HG02571 (cell line): Measurements from ENCODE around the gene CD96.
"Not testable (repeated sequence)": the region's sequence is repeated elsewhere in the genome, so short reads cannot be mapped to it uniquely, and the experiment has no call there.

Experiments used
- ATAC-seq: cut with Tn5 transposase; IDR thresholded peaks from one replicate; pipeline ENCODE4 v1.9.1; 2021; ENCODE audit warnings: mild to moderate bottlenecking, moderate library complexity; ENCODE audit not compliant: unreplicated experiment

Gene CD96, protein sequence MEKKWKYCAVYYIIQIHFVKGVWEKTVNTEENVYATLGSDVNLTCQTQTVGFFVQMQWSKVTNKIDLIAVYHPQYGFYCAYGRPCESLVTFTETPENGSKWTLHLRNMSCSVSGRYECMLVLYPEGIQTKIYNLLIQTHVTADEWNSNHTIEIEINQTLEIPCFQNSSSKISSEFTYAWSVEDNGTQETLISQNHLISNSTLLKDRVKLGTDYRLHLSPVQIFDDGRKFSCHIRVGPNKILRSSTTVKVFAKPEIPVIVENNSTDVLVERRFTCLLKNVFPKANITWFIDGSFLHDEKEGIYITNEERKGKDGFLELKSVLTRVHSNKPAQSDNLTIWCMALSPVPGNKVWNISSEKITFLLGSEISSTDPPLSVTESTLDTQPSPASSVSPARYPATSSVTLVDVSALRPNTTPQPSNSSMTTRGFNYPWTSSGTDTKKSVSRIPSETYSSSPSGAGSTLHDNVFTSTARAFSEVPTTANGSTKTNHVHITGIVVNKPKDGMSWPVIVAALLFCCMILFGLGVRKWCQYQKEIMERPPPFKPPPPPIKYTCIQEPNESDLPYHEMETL

GRCh38 chr3:111541911-111542483, at the start of gene CD96:
Gene CD96 (plus strand): TSS chr3:111542197. CDS start chr3:111542249, 52 bp downstream.
- ATAC-seq, result peak; percentile 34

- no peak for ATAC-seq
These were observed 48.7 kb upstream of the CD96 start for GRCh38 chr3:111493276-111493675.

DNA sequence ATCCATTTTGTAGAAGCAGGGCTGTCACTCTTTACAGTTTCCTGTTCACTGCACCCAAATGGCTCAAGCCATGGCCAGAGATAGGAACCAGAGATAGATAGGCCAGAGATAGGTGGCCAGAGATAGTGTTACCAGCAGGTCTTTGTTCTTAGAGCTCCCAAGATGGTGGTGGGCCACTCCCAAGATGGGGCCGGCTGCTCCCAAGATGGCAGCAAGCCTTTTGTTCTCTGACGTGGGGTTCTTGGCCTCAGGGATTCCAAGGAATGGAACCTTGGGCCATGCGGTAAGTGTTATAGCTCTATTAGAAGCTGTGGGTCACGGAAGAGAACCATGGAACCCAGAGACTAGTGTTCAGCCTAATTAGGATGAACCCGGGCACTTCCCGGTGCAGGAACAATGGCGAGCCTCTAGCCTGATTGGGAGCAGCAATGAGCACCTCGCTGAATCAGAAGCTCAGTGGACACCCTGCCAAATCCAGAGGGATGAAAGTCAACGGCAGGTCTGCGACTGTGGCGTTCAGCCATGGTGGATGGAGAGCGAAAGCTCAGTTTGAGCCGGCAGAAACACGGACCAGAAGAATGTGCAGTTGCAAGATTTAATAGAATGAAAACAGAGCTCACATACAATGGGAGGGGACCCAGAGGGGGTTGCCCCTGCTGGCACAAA, 45.0 kb upstream of the CD96 start:
- no peak for ATAC-seq

- no peak for ATAC-seq
These were observed 44.0 kb upstream of the CD96 start for GRCh38 chr3:111498022-111498421.

DNA sequence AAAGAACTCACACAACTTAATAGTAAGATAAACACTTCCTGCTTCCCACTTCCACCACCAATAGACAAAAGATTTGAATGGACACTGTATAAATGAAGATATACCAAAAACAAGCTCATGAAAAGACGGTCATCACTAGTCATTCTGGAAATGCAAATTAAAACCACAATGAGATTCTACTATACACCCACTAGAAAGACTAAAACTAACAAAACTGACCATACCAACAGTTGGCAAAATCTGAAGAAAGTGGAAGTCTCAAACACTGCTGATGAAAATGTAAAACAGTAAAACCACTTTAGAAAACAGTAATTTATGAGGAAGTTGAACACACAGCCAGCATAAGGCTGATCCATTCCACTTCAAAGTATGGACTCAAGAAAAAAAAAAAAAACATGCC, 35.6 kb upstream of the CD96 start:
- ATAC-seq, result peak; percentile 75

- ATAC-seq, result no peak
These were observed 32.7 kb upstream of the CD96 start for GRCh38 chr3:111509308-111509707.

- ATAC-seq, result no peak
These were observed 24.2 kb upstream of the CD96 start for GRCh38 chr3:111517801-111518200.

GRCh38 chr3:111519178-111519855, 22.7 kb upstream of the CD96 start:
- ATAC-seq, result no peak

DNA sequence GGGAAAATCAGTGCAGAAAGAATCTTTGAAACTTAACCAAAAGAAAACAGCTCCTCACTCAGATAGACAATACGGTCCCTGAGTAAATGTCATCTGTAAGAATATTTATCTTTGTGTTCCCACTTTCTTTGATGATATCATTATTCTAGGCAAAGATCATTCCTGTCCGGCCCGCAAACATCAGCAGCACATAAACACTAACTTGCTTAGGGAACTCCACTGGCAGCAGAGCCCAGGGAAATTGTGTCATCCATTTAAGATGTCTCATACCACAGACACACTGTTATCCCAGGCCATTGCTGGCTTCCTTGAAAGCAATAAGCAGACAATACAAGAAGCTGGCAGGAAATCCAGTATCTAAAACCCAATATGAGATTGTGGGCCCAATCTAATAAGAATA, 20.1 kb upstream of the CD96 start:
- ATAC-seq, result no peak

GRCh38 chr3:111524486-111524885, 17.5 kb upstream of the CD96 start:
- ATAC-seq, result not testable (repeated sequence)

GRCh38 chr3:111531446-111531845, 10.6 kb upstream of the CD96 start:
- ATAC-seq, result no peak

- ATAC-seq, result no peak
These were observed 7.3 kb upstream of the CD96 start for GRCh38 chr3:111534701-111535100.

DNA sequence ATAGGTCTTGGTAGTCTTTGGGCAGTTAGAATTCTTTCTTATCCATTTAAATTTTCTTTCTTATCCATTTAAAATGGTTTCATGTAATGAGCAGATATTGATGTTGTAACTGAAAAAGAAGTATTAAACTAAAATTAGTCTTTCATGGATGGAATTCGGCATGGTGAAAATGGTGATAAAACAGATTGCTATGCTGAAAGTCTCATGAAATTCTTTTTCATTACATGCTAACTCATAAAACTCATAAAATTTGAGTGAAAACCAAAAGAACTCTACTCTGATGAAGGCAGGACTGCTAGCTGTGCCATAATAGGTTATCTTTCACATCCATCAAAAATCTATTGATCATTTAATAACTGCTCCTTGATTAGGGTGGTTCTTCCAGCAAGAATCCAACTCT, 3.9 kb upstream of the CD96 start:
- no peak for ATAC-seq

DNA sequence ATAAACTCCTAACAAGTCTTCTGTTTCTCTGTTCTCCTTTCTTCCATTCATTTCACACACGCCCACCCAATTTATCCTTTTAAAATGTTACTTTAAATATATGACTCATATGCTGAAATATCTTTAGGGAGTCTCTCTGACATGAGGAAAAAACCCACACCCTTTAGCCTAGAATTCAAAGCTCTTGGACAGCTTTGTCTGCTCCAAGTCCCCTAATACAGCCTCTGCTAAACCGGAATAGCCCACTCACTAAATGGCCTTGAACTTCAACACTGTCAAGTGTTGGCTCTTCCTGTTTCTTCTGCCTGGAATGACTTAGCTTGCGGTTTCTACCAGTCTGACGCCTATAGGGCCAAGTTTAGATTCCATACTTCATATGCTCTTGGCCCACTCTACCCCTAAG, 3.3 kb upstream of the CD96 start:
- ATAC-seq, result peak; percentile 33

DNA sequence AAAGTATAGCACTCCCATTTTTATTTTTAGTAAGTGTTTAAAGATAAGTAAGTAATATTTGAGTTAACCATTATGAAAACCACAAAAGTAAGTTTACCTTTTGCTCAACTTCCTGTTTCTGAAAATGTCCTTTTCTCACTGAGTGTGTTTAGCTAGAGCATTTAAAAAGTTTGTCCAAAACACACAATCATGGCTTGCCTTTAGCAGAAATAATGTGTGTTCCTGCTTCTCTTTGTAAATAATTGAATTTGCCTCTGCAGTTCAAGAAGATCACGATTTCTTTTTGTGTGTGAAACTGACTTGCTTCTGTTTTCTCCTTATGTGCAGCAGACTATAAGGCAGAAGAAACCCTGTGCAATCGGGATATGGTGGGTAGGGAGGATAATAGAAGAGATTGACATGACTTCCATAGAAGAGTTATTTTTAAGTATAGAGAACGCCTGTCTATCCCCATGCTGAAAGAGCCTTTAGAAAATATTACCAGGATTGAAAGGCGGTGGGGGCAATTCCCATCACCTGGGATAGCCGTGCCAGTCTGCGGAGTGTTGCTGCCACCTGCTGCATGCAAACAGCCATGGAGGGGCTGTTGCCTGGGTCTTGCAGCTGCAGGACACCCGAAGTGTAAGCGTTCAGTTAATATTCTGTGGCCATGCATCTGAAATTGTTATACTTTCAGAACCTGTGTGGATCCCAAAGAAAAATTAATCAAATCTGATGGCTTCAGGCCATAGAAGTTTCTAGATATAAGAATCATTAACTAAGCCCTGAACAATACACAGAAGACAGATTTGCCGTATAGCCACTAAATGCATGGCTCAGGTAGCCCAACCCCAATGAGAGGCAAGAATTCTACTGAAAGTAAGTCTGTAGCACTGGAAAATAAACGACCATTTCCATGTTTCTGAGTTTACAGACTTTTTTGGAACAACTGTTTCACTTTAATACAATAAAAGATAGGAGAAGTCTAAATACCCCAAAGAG, 2.4 kb upstream of the CD96 start:
- peak; percentile 69 for ATAC-seq

- no peak for ATAC-seq
These were observed 606 bp upstream of the CD96 start for GRCh38 chr3:111541391-111541790.

- ATAC-seq, result no peak
These were observed 759 bp downstream of the CD96 start for GRCh38 chr3:111542611-111543300.

- ATAC-seq, result no peak
These were observed 3.4 kb downstream of the CD96 start for GRCh38 chr3:111545349-111545748.

- ATAC-seq, result peak; percentile 91
These were observed 5.6 kb downstream of the CD96 start for GRCh38 chr3:111547631-111548030.
